Mammary epithelial cell (primary cell): ENCODE measurements around the gene NUTF2.

Experiments used
- EZH2 ChIP-seq: IDR thresholded peaks from 2 replicates; pipeline ENCODE4 v1.6.1; 2012; ENCODE audit warnings: low read length, inconsistent platforms, borderline replicate concordance
- TF ChIP-seq, protein P1 (sequence below), 2 donors: IDR thresholded peaks in 1 of 2; conservative IDR thresholded peaks in 1 of 2; 2 replicates each; pipeline ENCODE4 v1.5.1; 2011 to 2012; ENCODE audit warnings: inconsistent platforms in 2 of 2, low read length in 2 of 2, mild to moderate bottlenecking in 2 of 2, control low read depth in 1 of 2, low read depth in 1 of 2; ENCODE audit not compliant: insufficient read depth in 1 of 2; ENCODE audit errors: extremely low read depth in 1 of 2

DNA sequence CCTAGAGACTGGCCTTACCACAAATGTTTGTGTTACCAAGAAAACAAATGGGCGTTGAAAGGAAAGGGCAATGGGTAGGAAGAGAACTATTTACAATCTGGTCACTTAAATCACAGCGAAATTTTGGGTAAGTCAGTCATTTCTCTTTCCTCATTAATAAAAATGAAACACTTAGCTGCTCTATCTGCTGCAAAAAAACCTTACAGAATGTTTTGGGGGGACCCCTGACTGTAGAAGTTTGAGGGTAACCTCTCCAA lies 742 bp upstream of the NUTF2 start:
- TF ChIP-seq, protein P1, sequence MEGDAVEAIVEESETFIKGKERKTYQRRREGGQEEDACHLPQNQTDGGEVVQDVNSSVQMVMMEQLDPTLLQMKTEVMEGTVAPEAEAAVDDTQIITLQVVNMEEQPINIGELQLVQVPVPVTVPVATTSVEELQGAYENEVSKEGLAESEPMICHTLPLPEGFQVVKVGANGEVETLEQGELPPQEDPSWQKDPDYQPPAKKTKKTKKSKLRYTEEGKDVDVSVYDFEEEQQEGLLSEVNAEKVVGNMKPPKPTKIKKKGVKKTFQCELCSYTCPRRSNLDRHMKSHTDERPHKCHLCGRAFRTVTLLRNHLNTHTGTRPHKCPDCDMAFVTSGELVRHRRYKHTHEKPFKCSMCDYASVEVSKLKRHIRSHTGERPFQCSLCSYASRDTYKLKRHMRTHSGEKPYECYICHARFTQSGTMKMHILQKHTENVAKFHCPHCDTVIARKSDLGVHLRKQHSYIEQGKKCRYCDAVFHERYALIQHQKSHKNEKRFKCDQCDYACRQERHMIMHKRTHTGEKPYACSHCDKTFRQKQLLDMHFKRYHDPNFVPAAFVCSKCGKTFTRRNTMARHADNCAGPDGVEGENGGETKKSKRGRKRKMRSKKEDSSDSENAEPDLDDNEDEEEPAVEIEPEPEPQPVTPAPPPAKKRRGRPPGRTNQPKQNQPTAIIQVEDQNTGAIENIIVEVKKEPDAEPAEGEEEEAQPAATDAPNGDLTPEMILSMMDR (conservative IDR thresholded peaks at IDR 0.05 in 1 of 2, IDR thresholded peaks at IDR 0.05 in 1 of 2; ENCODE audit: extremely low read depth in 1 of 2, insufficient read depth in 1 of 2, low read depth in 1 of 2, low read length in 2 of 2), result no peak
- TF ChIP-seq EZH2, result no peak
